Measurements from ENCODE around the gene MDFI.

MDFI gene

GRCh38 chr6:41635365-41635764, 2.9 kb upstream of the MDFI start:
- DNase-seq, result no peak

DNA sequence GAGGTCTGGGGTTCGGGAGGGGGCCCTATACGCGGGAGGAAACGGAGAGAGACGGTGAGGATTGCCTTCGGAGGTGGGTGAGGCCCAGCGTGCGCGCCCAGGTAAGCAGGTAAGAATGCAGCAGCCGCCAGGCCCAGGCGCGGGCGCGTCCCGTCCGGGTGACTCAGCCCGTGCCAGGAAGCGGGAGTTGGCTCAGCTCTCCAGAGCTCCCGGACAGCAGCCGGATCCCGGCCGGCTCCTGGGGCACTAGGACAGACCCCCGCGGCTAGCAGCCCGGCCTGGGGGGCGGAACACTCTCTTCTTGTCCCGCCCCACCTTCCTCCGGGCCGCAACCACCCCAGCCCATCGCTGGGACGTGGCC, 1.5 kb upstream of the MDFI start:
- DNase-seq, result no peak

DNA sequence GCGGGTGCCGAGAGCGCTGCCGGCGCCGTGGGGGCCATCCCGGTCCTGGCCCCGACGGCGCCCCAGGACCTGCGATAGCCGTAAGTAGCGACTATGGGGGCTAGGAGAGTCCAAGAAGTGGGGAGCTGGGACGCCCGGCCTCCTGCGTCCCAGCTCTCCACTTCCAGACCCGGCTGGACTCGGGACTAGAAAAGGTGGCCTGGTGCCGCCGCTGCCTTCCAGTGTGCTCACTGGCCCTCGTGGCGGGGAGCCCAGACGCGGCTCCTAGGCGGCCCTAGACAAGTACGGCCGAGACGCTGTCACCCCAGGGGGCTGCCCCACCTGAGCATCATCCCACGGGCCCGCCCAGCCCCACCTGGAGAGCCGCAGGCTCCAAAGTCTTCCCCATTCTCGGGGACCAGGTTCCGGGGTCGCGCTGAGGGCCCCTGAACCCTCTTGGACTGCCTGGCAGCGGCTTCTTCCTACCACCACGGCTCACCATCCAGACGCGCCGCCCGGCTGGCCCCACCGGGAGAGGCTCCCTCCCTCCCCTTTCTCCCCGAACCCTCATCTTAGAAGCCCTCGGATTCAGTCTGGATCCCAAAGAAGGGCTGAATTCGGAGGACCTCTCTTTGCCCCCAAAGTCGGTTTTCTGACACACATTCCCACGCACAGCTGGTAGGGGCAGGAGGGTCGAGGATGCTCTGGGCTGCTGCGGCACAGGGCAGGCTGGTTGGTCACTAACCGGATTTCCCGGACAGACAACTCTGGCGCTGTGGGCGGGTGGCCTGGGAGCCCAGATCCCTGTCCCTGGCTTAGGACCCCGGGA, 870 bp upstream of the MDFI start:
- DNase-seq, result no peak

DNA sequence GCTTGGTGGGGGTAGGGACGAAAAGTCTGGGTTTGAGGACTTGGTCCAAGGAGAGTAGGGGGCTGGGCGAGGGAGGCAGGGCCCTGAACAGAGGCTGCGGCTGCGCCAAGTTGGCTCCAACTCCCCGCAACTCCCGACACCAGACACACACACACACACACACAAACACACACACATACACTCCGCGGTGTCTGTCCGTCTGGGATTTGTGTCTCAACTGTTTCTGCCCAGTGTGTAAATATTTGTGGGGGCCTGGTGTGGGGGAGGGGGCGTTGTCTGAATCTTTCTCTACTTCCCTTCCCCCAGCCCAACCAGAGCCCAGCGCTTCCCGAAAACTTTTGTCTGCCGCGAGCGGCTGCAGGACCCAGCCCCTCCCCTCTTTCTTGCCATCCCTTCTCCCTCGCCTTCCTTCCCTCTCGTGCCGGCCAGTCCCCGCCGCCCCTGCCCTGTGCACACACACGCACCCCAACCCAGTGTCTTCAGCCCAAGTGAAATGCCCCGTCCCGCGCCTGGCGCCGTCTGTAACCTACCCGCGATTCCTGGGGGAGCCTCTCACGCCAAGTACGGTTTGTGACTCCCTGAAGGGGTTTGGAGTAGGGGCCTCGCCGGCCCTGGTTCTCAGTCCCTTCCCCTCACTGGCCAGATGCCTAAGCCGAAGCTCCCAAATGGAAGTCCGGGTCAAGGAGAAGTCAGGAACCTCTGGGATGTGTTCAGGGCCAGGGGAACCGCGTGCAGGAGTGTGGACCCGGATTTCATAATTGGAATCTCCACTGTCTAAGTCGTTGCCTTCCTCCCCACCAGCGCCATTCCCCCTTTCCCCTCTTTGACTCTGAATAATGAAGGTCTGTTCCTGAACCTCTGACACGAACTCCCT, 904 bp downstream of the MDFI start:
- DNase-seq, result no peak

- DNase-seq, result no peak
Measured at GRCh38 chr6:41639809-41640371, 1.6 kb downstream of the MDFI start.

DNA sequence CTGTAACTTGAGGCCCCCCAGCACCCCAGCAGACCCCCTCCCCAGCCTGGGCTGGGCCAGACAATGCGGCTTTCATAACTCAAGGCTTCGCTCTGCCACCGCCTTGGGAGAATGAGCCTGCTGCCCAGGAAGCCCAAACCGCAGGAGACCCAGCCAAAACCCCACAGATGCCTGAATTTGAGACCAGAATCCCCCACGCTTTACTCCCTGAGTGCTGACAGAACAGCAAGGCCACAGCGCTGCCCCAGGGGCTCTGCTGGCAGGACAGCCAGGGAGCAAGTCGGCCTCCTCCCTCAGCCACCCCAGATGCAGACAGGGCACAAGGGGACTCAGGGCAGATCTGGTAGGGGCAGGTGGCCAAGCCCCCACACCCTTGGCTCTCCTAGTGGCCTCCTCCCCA, 2.2 kb downstream of the MDFI start:
- no peak for DNase-seq

- DNase-seq, result no peak
Measured at GRCh38 chr6:41641352-41641925, 3.2 kb downstream of the MDFI start.

DNA sequence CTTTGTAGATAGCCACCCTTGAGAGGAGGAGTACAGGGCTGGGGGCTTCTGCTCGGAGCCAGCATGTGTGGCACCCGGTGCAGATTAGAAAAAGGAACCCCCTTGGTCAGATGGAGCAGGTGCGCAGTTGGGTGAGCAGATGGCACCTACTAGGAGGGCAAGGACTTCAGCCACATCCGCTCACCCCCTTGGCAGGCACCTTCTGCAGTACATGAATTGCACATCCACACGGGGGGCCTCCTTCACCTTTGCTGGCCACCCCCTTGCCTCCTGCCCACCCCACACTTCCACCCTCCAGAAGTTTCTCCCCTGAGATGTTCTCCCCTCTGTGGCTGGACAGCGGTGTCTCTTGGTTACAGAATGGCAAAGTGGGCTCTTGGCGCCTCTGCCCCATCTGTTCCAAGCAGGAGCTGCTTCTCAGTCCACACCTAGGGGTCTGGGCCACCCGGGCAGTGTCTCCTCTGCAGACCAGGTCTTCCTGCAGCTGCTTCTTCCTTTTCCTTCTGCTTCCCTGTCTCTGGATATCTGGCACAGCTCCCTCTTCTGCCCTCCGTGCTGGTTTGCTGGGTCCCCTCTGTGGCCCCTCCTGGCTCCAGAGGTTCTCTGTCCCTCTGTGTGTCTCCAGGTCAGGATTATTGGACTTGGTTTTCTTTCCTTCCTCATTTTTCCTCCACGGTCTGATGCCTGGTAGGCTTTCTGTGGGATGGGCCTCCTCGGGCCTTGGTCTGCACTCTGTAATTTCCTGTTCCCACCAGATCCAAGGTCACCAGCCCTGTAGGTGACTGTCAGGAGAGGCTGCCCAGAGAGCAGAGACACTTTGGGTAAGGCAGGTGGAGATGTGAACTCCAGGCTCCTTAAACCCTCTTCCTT, 4.1 kb downstream of the MDFI start:
- DNase-seq, result no peak

DNA sequence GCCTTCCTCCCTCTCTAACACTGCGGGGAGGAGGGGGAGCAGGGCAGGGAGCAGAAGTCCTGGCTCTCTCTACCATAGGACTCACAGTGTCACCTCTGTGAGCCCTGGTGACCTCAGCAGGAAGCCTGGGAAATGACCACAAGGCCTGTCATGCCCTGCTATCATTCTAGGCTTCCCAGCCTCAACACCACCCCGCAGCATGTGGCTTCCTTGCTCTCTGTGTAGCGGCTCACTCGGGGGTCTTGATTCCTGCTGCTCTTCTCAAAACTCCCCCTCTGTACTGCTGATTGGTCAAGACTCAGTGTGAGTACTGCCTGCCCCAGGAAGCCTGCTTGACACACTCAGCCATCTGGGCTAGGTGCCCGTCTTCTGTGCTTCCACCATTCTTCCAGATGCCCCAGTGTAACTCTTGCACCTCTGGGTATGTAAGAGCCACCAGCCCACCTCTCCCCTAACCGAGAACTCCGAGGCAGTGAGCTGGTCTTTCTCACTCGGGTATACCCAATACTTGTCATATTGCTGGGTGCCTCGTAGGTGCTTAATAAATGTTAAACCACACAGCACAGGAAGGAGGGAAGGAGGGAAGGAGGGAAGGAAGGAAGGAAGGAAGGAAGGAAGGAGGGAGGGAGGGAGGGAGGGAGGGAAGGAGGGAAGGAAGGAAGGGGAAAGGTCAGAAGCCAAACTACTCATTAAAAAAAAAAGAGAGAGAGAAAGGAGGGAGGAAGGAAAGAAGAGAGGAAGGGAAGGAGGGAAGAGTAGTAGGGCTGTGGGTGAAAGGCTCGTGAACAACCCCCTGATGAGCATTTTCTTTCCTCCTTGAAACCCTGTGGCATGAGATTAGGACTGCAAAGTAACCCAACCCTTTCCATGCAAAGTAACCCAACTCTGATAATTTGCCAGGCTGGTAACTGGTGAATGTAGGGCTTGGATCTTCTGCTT, 5.0 kb downstream of the MDFI start:
- no peak for DNase-seq

- DNase-seq, result no peak
Measured at GRCh38 chr6:41643899-41644269, 5.6 kb downstream of the MDFI start.

GRCh38 chr6:41644297-41644879, 6.1 kb downstream of the MDFI start:
- no peak for DNase-seq

- no peak for DNase-seq
Measured at GRCh38 chr6:41645007-41645618, 6.8 kb downstream of the MDFI start.

- no peak for DNase-seq
Measured at GRCh38 chr6:41646026-41646795, 7.9 kb downstream of the MDFI start.

DNA sequence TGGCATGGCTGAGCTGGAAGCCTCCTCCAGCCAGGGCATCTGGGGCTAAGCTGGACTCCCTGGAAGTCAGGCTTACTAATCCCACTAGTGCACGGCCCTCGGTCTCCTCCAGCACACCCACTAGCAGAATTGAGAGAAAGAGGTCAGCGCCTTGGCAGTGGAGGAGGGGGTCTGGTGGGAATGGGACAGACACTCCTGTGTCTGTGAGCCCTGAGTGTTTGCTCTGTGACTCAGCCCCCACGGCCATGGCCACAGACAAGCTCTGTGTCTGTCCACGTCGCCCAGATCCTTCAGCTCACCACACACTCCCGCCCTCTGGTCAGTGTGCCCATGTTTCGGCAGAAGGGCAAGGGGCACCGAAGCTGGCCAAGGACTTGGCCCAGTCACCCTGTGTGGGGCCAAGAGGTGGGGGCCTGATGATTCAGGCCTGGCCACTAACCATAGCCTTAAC, 8.8 kb downstream of the MDFI start:
- DNase-seq, result no peak

- DNase-seq, result no peak
Measured at GRCh38 chr6:41648070-41648585, 9.9 kb downstream of the MDFI start.

DNA sequence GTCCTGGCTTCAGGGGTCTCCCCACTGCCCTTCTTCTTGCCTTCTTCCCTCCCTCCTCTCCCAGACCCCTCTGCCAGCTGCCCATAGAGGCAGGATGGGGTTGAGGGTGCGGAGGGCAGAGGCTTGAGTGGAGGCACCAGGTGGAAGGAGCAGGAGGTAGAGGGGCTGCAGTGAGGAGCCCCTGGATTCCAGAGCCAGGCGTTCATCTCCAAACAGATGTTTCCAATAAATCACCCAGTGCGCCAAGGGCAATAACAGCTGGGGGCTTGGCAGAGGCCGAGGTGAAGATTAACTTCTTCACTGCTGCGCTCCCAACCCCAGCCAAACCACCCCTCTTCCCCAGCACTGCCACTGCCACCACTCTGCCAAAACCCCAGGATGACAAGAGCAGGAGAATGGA, 10.7 kb downstream of the MDFI start:
- no peak for DNase-seq

GRCh38 chr6:41649596-41649995, 11.3 kb downstream of the MDFI start:
- DNase-seq, result no peak

DNA sequence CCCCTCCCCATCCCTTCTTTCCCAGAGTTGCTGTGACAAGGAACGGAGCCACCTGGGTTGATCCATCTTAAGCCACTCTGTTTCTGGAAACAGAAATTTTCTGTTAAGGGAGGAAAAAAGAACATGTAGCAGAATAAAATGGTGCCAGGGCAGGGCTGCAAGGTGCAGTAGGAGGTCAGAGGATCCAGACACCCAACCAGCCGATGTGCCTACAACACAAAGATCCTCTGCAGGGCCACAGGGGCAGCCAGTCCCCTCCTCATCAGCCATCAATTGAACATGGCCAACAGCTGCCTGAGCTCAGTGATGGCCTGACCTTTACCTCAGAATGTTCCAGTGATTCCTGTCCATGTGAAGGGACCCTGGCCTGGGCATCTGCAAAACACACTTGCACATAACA, 11.9 kb downstream of the MDFI start:
- DNase-seq, result no peak

- DNase-seq, result no peak
Measured at GRCh38 chr6:41651246-41651961, 13.1 kb downstream of the MDFI start.

Measured in inflammatory macrophage treated with lipopolysaccharide for 1 hour (primary cell).